OCI-LY3 (cell line): ENCODE data around the gene AZGP1.

Source experiments
- H2AFZ ChIP-seq: fragments of 200-600, 300-600 bp; shearing (Covaris generic); 2 replicates; pipeline ENCODE4 v1.6.0; 2014; ENCODE audit warnings: antibody characterized with exemption, low read depth, low read length
- H3K27ac ChIP-seq: fragments of 200-600, 300-600 bp; sonication (generic); 2 replicates; pipeline ENCODE4 v1.5.1; 2014; ENCODE audit warnings: mild to moderate bottlenecking, low read length, moderate library complexity, mixed read lengths
- H3K27me3 ChIP-seq: fragments of 200-600, 300-600 bp; sonication (generic); 2 replicates; pipeline ENCODE4 v1.6.1; 2014; ENCODE audit warnings: low read depth, low read length, mixed read lengths
- H3K36me3 ChIP-seq: fragments of 200-600, 300-600 bp; sonication (generic); replicated peaks from 2 replicates; pipeline ENCODE3; 2014; ENCODE audit warnings: low read depth, low read length, mixed read lengths
- H3K4me1 ChIP-seq: fragments of 300-600, 200-600 bp; sonication (generic); 2 replicates; pipeline ENCODE4 v1.6.1; 2014; ENCODE audit warnings: low read length, mixed read lengths
- H3K4me2 ChIP-seq: fragments of 200-600, 300-600 bp; sonication (generic); 2 replicates; pipeline ENCODE4 v1.6.1; 2014; ENCODE audit warnings: low read length, mixed read lengths
- H3K4me3 ChIP-seq: fragments of 300-600, 200-600 bp; sonication (generic); 2 replicates; pipeline ENCODE4 v1.5.1; 2014; ENCODE audit warnings: antibody characterized with exemption, mild to moderate bottlenecking, low read length, moderate library complexity
- H3K79me2 ChIP-seq: fragments of 300-600, 200-600 bp; shearing (Covaris generic); 2 replicates; pipeline ENCODE4 v1.6.1; 2014; ENCODE audit warnings: mild to moderate bottlenecking, low read length, mixed read lengths
- H3K9ac ChIP-seq: fragments of 300-600, 200-600 bp; shearing (Covaris generic); 2 replicates; pipeline ENCODE4 v1.6.0; 2014; ENCODE audit warnings: mild to moderate bottlenecking, low read length, moderate library complexity
- H3K9me3 ChIP-seq: fragments of 200-600, 300-600 bp; shearing (Covaris generic); 2 replicates; pipeline ENCODE4 v1.6.1; 2014; ENCODE audit warnings: low read length, mixed read lengths; ENCODE audit not compliant: insufficient read depth
- H4K20me1 ChIP-seq: fragments of 200-600, 300-600 bp; sonication (generic); 2 replicates; pipeline ENCODE4 v1.6.1; 2016; ENCODE audit warnings: low read length, mixed read lengths; ENCODE audit not compliant: insufficient read depth
- EZH2phosphoT487 ChIP-seq: fragments of 200-600 bp; shearing (Covaris generic); IDR thresholded peaks from 2 replicates; pipeline ENCODE4 v1.6.1; 2018; ENCODE audit warnings: antibody characterized with exemption, mixed run types, low read depth
- TF ChIP-seq, protein P1 (sequence below): fragments of 200-600, 300-600 bp; sonication (generic); IDR thresholded peaks from 2 replicates; pipeline ENCODE4 v1.5.1; 2014; ENCODE audit warnings: antibody characterized with exemption, low read length, low read depth

The AZGP1 gene

DNA sequence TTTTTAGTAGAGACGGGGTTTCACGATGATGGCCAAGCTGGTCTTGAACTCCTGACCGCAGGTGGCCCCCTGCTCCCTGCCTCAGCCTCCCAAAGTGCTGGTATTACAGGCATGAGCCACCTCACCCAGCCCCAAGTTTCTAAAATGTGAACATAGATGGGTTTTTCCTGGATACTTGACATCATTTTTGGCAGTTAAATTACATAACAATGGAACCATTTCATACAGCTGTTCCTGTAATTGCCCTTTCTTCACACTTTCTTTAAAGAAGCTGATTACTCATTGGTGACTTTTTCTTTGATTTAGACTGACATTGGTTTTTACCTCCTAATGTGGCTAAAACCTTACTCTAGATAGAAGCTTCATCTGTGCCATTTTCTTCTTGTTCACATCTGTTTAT, 45.5 kb upstream of the AZGP1 start:
- no peak for TF ChIP-seq EZH2phosphoT487
- TF ChIP-seq, protein P1, sequence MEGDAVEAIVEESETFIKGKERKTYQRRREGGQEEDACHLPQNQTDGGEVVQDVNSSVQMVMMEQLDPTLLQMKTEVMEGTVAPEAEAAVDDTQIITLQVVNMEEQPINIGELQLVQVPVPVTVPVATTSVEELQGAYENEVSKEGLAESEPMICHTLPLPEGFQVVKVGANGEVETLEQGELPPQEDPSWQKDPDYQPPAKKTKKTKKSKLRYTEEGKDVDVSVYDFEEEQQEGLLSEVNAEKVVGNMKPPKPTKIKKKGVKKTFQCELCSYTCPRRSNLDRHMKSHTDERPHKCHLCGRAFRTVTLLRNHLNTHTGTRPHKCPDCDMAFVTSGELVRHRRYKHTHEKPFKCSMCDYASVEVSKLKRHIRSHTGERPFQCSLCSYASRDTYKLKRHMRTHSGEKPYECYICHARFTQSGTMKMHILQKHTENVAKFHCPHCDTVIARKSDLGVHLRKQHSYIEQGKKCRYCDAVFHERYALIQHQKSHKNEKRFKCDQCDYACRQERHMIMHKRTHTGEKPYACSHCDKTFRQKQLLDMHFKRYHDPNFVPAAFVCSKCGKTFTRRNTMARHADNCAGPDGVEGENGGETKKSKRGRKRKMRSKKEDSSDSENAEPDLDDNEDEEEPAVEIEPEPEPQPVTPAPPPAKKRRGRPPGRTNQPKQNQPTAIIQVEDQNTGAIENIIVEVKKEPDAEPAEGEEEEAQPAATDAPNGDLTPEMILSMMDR: no peak
- Histone ChIP-seq H4K20me1 (0 out of 2 replicates have a peak, but pooled peaks cover 7% of the 10 kb centered on the region), H3K9me3 (no peaks in the 10 kb centered on the region), H3K79me2 (peaks cover 61% of the 10 kb centered on the region), H3K4me3 (no peak overlapping the region), H3K9ac (no peak overlapping the region), H3K4me2 (no peak overlapping the region), H2AFZ (no peak overlapping the region), H3K36me3 (peaks cover 28% of the 10 kb centered on the region), H3K27ac (no peak overlapping the region), H3K27me3 (no peaks in the 10 kb centered on the region), H3K4me1 (peaks cover 16% of the 10 kb centered on the region)

DNA sequence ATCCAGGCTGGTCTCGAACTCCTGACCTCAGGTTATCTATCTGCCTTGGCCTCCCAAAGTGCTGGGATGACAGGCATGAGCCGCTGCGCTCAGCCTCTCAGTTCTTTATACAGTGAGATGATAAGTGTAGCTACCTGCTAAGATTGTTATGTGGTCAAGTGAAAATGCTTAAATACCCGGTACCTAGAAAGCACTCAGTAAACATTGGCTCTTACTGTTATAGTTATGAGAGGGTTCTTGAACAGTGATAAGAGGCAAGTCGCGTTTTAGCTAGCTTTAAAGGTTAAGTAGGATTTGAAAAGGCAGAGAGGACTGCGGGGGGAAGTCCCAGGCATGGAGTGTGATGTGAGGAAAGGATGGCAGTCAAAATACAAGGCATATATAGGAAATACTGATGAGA, 44.1 kb upstream of the AZGP1 start:
- Histone ChIP-seq H3K4me2 (no peak overlapping the region), H3K36me3 (peaks cover 23% of the 10 kb centered on the region), H3K27me3 (no peaks in the 10 kb centered on the region), H3K9ac (no peak overlapping the region), H3K4me3 (no peak overlapping the region), H3K9me3 (no peaks in the 10 kb centered on the region), H4K20me1 (0 out of 2 replicates have a peak, but pooled peaks cover 7% of the 10 kb centered on the region), H3K27ac (no peak overlapping the region), H3K79me2 (peaks cover 70% of the 10 kb centered on the region), H3K4me1 (peaks cover 10% of the 10 kb centered on the region), H2AFZ (no peak overlapping the region)
- TF ChIP-seq EZH2phosphoT487: no peak
- TF ChIP-seq, protein P1: no peak

DNA sequence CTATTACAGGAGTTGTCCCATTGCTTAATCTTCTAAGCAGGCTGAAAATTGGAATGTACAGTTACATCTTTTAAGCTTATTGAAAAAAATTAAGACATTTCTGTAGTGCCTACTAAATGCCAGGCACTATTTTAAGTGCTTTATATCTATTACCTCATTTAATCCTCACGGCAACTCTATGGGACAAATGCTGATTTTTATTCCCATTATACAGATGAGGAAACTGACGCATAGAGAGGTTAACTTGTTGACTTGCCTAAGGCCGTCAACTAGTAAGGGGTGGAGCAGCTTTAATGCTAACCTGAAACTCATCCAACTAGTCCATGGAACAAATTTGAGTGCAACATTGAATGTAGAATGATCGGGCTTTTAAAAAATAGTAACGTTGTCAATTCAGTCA, 42.0 kb upstream of the AZGP1 start:
- H3K4me3 ChIP-seq: no peak overlapping the region
- H2AFZ ChIP-seq: no peak overlapping the region
- H3K27me3 ChIP-seq: no peaks in the 10 kb centered on the region
- no peak overlapping the region for H3K4me2 ChIP-seq
- no peak overlapping the region for H3K27ac ChIP-seq
- 0 out of 2 replicates have a peak, but pooled peaks cover 7% of the 10 kb centered on the region for H4K20me1 ChIP-seq
- peaks cover 11% of the 10 kb centered on the region for H3K36me3 ChIP-seq
- peaks cover 12% of the 10 kb centered on the region for H3K4me1 ChIP-seq
- TF ChIP-seq, protein P1: no peak
- no peak for TF ChIP-seq EZH2phosphoT487
- H3K9ac ChIP-seq: no peak overlapping the region
- no peaks in the 10 kb centered on the region for H3K9me3 ChIP-seq
- peaks cover 70% of the 10 kb centered on the region for H3K79me2 ChIP-seq

DNA sequence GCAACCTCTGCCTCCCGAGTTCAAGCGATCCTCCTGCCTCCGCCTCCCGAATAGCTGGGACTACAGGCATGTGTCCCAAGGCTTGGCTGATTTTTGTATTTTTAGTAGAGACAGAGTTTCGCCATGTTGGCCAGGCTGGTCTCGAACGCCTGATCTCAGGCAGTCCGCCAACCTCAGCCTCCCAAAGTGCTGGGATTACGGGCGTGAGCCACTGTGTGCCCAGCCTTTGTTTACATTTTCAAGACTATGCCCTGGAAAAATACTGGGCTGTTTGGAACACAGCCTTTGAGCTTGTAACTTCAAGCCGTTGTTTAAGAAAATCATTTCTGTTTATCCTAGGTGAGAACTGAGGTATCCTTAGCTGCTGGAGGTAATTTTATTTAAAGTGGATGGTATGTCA, 41.5 kb upstream of the AZGP1 start:
- H2AFZ ChIP-seq: no peak overlapping the region
- H3K4me1 ChIP-seq: peaks cover 12% of the 10 kb centered on the region
- H3K27ac ChIP-seq: no peak overlapping the region
- no peaks in the 10 kb centered on the region for H3K27me3 ChIP-seq
- H3K36me3 ChIP-seq: peaks cover 11% of the 10 kb centered on the region
- 0 out of 2 replicates have a peak, but pooled peaks cover 7% of the 10 kb centered on the region for H4K20me1 ChIP-seq
- H3K4me2 ChIP-seq: no peak overlapping the region
- TF ChIP-seq, protein P1: no peak
- no peak for TF ChIP-seq EZH2phosphoT487
- H3K79me2 ChIP-seq: peaks cover 66% of the 10 kb centered on the region
- no peak overlapping the region for H3K9ac ChIP-seq
- H3K9me3 ChIP-seq: no peaks in the 10 kb centered on the region
- H3K4me3 ChIP-seq: no peak overlapping the region
